Astrocyte (in vitro differentiated cells and primary cell): Measurements from ENCODE around the gene EIF4EBP2. TPM values are rescaled to one million over a fixed set of nuclear protein-coding genes. Genes with fewer than 3 reads are reported as not detected.

Experiments used
- DNase-seq: peaks from one replicate; pipeline ENCODE4 v3.0.0-alpha.2; 2010; ENCODE audit warnings: low read depth
- FAIRE-seq: peaks from 2 replicates; lab custom pipeline; 2011; peaks lifted over from hg19 to GRCh38; lab: Jason Lieb, UNC
- H2AFZ ChIP-seq: 2 replicates; pipeline ENCODE4 v1.6.0; 2012; ENCODE audit warnings: low read depth, low read length, inconsistent platforms
- H3K27ac ChIP-seq: 2 replicates; pipeline ENCODE4 v1.5.1; 2011; ENCODE audit warnings: low read depth, low read length, inconsistent platforms
- H3K27me3 ChIP-seq: 2 replicates; pipeline ENCODE4 v1.6.0; 2011; ENCODE audit warnings: low read length, inconsistent platforms; ENCODE audit not compliant: insufficient read depth
- H3K36me3 ChIP-seq: 2 replicates; pipeline ENCODE4 v1.5.1; 2011; ENCODE audit warnings: low read length, inconsistent platforms; ENCODE audit not compliant: insufficient read depth
- H3K4me1 ChIP-seq: 2 replicates; pipeline ENCODE4 v1.5.1; 2011; ENCODE audit warnings: low read length, inconsistent platforms; ENCODE audit not compliant: insufficient read depth
- H3K4me2 ChIP-seq: 2 replicates; pipeline ENCODE4 v1.6.0; 2012; ENCODE audit warnings: low read length, inconsistent platforms
- H3K4me3 ChIP-seq: 2 replicates; pipeline ENCODE4 v1.5.1; 2011; ENCODE audit warnings: low read depth, mild to moderate bottlenecking, low read length, inconsistent platforms; ENCODE audit not compliant: insufficient read depth
- H3K79me2 ChIP-seq: 2 replicates; pipeline ENCODE4 v1.6.0; 2012; ENCODE audit warnings: mild to moderate bottlenecking, low read length, inconsistent platforms; ENCODE audit not compliant: insufficient read depth
- H3K9ac ChIP-seq: 2 replicates; pipeline ENCODE4 v1.6.0; 2012; ENCODE audit warnings: mild to moderate bottlenecking, low read length, inconsistent platforms
- H3K9me3 ChIP-seq: 2 replicates; pipeline ENCODE4 v1.5.1; 2012; ENCODE audit warnings: low read depth, mild to moderate bottlenecking, low read length, inconsistent platforms; ENCODE audit not compliant: insufficient read depth
- H4K20me1 ChIP-seq: 2 replicates; pipeline ENCODE4 v1.6.0; 2012; ENCODE audit warnings: low read length, inconsistent platforms; ENCODE audit not compliant: insufficient read depth
- H3K27ac Mint-ChIP-seq: one replicate; pipeline ENCODE4 v1.8.0; 2021; ENCODE audit warnings: mild to moderate bottlenecking, mixed read lengths; ENCODE audit not compliant: unreplicated experiment
- H3K27me3 Mint-ChIP-seq: one replicate; pipeline ENCODE4 v1.8.0; 2021; ENCODE audit warnings: low read depth, mixed read lengths; ENCODE audit not compliant: unreplicated experiment
- H3K36me3 Mint-ChIP-seq: one replicate; pipeline ENCODE4 v1.8.0; 2021; ENCODE audit warnings: low read depth, mixed read lengths; ENCODE audit not compliant: unreplicated experiment
- H3K4me1 Mint-ChIP-seq: one replicate; pipeline ENCODE4 v1.8.0; 2021; ENCODE audit warnings: low read depth, mixed read lengths; ENCODE audit not compliant: unreplicated experiment
- H3K4me3 Mint-ChIP-seq: one replicate; pipeline ENCODE4 v1.8.0; 2021; ENCODE audit warnings: mild to moderate bottlenecking, moderate library complexity, mixed read lengths; ENCODE audit not compliant: unreplicated experiment
- H3K9me3 Mint-ChIP-seq: one replicate; pipeline ENCODE4 v1.8.0; 2021; ENCODE audit warnings: mild to moderate bottlenecking, mixed read lengths; ENCODE audit not compliant: unreplicated experiment
- EZH2 ChIP-seq: IDR thresholded peaks from 2 replicates; pipeline ENCODE4 v1.6.1; 2012; ENCODE audit warnings: mild to moderate bottlenecking, low read length, inconsistent platforms; ENCODE audit not compliant: insufficient read depth
- total RNA-seq: library from RNA; stranded (reverse); gene quantifications from 2 replicates; pipeline ENCODE4 v1.2.1, GENCODE V29; 2021
- TF ChIP-seq, protein P1 (sequence below): IDR thresholded peaks from 2 replicates; pipeline ENCODE4 v1.5.1; 2011; ENCODE audit warnings: low read depth, mild to moderate bottlenecking, inconsistent platforms, low read length, moderate library complexity; ENCODE audit not compliant: insufficient read depth

Gene EIF4EBP2
- total RNA-seq, 1 donor from 2014 or later, result 74.0 TPM

DNA sequence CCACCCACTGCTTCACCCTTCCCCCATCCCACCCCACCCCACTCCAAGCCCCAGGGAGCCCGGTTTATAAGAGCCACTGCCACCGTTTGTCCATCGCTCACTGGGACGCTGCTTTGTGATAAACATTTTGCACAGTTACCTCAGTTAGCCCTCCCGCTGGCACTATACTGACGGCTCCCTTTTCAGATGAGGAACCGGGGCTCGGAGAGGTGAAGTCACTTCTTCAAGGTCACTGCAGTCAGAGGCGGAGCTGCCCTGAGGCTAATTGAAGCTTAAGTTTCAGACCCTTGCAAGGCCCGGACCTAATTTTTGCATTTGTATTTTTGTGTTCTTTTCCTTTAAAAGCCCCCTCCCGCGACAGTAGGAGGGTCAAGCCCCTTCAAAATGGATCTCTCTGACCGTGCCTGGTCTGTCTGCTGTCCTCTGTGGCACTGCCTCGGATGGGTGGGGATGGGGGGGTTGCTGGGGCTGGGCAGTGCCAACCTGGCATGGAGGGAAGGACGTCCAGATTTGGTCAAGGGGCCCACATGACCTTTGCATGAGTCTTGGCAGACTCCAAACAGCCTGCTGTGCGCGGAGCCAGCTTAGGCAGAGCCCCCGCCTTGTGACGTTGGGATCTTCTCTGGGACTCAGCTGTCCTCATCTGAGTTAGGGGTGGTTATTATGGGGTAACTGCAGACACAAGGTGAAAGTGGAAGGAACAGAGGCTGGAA lies 55.3 kb downstream of the EIF4EBP2 start:
- Histone ChIP-seq H2AFZ (no peak overlapping the region), H3K4me3 (no peak overlapping the region), H3K9me3 (no peaks in the 10 kb centered on the region), H3K27me3 (peaks cover 5% of the 10 kb centered on the region), H4K20me1 (peaks cover 4% of the 10 kb centered on the region), H3K27ac (no peak overlapping the region), H3K4me2 (peak overlapping the region; percentile 81), H3K36me3 (no peaks in the 10 kb centered on the region), H3K9ac (no peak overlapping the region), H3K79me2 (no peaks in the 10 kb centered on the region), H3K4me1 (peaks cover 10% of the 10 kb centered on the region)
- DNase-seq, result no peak
- peaks cover 3% of the 10 kb centered on the region for H3K4me1 Mint-ChIP-seq
- no peaks in the 10 kb centered on the region for H3K36me3 Mint-ChIP-seq
- FAIRE-seq, result no peak
- TF ChIP-seq, protein P1, sequence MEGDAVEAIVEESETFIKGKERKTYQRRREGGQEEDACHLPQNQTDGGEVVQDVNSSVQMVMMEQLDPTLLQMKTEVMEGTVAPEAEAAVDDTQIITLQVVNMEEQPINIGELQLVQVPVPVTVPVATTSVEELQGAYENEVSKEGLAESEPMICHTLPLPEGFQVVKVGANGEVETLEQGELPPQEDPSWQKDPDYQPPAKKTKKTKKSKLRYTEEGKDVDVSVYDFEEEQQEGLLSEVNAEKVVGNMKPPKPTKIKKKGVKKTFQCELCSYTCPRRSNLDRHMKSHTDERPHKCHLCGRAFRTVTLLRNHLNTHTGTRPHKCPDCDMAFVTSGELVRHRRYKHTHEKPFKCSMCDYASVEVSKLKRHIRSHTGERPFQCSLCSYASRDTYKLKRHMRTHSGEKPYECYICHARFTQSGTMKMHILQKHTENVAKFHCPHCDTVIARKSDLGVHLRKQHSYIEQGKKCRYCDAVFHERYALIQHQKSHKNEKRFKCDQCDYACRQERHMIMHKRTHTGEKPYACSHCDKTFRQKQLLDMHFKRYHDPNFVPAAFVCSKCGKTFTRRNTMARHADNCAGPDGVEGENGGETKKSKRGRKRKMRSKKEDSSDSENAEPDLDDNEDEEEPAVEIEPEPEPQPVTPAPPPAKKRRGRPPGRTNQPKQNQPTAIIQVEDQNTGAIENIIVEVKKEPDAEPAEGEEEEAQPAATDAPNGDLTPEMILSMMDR, result no peak
- TF ChIP-seq EZH2, result no peak
- no peak overlapping the region for H3K27ac Mint-ChIP-seq
- no peak overlapping the region for H3K4me3 Mint-ChIP-seq
- peaks cover 40% of the 10 kb centered on the region for H3K27me3 Mint-ChIP-seq
- H3K9me3 Mint-ChIP-seq, result peaks cover 1% of the 10 kb centered on the region

DNA sequence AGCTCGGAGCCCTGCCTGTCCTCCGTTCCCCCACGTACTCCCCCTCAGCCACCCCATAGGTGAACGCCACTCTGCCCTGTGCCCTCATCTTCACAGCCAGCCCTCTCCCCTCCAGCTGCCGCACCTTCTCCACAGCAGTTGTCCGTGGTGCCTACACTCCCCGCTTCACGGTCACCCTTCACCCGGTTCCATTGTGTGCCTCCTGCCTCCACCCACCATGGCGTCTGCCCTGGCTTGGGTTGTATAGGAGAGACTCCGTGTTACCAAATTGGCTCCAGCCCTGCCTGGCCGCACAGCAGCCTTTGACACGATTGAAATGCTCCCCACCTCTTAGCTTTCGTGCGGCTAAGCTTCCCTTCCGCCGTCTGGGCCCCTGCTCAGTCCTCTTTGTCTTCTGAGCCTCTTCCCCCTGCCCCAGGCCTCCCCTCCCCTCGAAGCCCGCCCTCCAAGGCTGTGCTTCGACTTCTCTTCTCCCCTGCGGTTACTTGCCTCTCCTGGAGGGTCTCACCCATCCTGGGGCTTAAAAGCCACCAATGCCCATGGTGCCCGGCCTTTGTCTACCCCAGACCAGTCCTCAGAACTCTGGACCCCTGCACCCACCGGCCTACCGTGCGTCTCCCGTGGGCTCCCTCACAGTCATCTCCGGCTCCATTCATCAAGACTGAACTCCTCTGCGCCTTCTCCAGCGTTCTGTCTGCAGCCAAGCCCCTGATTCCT lies 56.0 kb downstream of the EIF4EBP2 start:
- no peak for FAIRE-seq
- peaks cover 4% of the 10 kb centered on the region for H4K20me1 ChIP-seq
- H3K9me3 ChIP-seq, result no peaks in the 10 kb centered on the region
- no peaks in the 10 kb centered on the region for H3K79me2 ChIP-seq
- H3K9me3 Mint-ChIP-seq, result peaks cover 1% of the 10 kb centered on the region
- H3K4me3 Mint-ChIP-seq, result no peak overlapping the region
- DNase-seq, result no peak
- TF ChIP-seq EZH2, result no peak
- TF ChIP-seq, protein P1, result no peak
- H3K27me3 ChIP-seq, result peaks cover 5% of the 10 kb centered on the region
- no peak overlapping the region for H3K4me2 ChIP-seq
- no peak overlapping the region for H3K9ac ChIP-seq
- H2AFZ ChIP-seq, result no peak overlapping the region
- H3K36me3 Mint-ChIP-seq, result no peaks in the 10 kb centered on the region
- peaks cover 40% of the 10 kb centered on the region for H3K27me3 Mint-ChIP-seq
- no peak overlapping the region for H3K27ac Mint-ChIP-seq
- no peak overlapping the region for H3K4me3 ChIP-seq
- H3K36me3 ChIP-seq, result no peaks in the 10 kb centered on the region
- H3K4me1 ChIP-seq, result peaks cover 10% of the 10 kb centered on the region
- no peak overlapping the region for H3K27ac ChIP-seq
- peaks cover 3% of the 10 kb centered on the region for H3K4me1 Mint-ChIP-seq
